ENCODE data around the gene HLCS.

Gene HLCS

DNA sequence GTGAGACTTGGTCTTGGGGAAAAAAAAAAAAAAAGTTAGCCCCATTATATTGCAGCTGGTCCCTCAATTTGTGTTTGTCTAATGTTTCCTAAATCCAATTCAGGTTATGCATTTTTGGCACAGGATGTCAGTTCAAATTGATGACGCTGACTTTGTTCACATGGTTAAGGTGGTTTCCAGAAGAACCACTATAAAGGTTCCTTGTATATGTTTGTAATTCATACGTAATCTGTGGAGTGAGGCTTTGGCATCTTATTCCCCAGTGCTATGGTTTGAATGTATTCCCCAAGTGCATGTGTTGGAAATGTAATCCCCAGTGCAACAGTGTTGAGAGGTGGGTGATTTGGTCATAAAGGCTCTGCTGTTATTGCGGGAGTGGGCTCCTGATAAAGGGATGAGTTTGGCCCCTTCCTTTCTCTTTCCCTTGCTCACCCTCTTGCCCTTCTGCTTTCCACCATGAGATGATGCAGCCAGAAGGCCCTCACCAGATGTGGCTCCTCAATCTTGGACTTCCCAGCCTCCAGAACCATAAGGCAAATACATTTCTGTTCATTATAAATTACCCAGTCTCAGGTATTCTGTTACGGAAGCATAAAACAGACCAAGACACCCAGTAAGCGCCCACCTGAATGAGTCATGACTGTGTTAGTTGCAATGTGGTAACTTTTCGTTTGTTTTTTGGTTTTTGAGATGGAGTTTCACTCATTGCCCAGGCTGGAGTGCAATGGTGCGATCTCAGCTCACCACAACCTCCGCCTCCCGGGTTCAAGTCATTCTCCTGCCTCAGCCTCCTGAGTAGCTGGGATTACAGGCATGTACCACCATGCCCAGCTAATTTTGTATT, 19.5 kb upstream of the HLCS start:
- no peak for DNase-seq (ENCODE audit: extremely low read depth in 1 of 2, low read depth in 1 of 2)

- no peak for DNase-seq (ENCODE audit: extremely low read depth in 1 of 2, low read depth in 1 of 2)
Measured at GRCh38 chr21:36981977-36982700, 15.7 kb upstream of the HLCS start.

DNA sequence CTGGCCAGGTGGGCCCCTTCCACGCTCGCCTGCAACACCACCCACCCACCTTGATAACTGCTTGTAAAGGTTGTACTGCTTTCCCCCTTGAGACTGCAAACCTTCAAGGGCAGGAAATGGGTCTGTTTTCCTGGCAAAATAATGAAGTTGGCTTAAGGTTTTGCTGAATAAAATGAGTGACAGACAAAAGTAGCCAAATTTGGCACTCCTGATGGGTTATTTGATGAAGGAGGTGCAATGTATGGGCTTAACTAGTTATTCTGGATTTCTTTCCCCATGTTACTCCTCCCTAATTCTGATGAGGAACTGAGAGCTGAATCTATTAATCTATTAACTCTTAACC, 14.6 kb upstream of the HLCS start:
- DNase-seq (ENCODE audit: extremely low read depth in 1 of 2, low read depth in 1 of 2) = no peak

DNA sequence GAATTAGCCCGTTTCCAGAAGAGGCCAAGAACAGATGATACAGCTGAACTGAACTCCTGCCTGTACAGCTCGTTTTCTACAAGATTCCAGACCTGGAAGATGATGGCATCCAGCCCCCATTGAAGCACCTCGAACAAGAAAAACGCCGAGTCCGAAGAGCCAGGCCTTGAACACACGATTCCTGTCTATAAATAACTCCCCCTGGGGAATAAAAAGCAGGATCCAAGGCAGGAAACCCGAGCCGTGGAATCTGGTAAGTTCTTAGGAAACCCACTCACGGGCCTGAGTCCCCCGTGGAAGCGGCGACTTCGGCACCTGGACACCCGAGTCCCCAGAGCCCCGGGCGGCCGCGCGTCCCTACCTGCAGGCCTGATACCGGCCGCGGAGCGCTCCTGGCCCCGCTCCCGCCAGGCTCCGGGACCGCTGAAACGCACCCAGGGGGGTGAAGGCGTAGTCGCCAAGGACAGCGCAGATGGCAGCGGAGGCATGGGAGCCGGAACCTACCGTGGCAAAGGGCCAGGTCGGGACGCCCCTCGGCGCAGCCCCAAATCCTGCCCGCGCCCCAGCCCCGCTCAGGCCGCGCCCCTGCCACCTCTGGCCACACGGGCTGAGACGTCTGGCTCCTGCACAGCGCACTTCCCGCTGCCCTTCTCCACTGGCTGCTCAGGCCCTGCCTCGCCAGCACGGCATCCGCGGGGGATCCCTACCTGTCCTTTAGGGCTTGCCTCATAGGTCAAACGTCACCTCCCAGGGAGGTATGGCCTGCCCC, 14.0 kb upstream of the HLCS start:
- no peak for DNase-seq (ENCODE audit: extremely low read depth in 1 of 2, low read depth in 1 of 2)

GRCh38 chr21:36976882-36977651, 10.6 kb upstream of the HLCS start:
- no peak for DNase-seq (ENCODE audit: extremely low read depth in 1 of 2, low read depth in 1 of 2)

GRCh38 chr21:36976228-36976861, 9.9 kb upstream of the HLCS start:
- DNase-seq (ENCODE audit: extremely low read depth in 1 of 2, low read depth in 1 of 2) = no peak

DNA sequence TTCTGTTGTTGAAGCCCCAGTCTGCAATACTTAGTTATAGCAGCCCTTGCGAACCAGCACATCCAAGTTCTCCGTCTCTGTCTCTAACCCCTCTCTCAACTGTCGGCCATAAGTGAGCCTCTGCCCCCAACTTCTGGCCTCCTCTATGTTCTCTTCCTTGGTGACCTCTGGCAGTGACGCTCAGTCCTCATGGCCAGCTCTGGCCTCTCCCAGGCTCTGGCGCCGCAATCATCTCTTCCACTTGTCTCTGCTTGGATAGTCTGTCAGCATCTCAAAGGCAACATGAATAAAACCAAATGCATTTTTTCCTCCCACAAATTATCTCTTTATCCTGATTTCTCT, 8.4 kb upstream of the HLCS start:
- no peak for DNase-seq (ENCODE audit: extremely low read depth in 1 of 2, low read depth in 1 of 2)

DNA sequence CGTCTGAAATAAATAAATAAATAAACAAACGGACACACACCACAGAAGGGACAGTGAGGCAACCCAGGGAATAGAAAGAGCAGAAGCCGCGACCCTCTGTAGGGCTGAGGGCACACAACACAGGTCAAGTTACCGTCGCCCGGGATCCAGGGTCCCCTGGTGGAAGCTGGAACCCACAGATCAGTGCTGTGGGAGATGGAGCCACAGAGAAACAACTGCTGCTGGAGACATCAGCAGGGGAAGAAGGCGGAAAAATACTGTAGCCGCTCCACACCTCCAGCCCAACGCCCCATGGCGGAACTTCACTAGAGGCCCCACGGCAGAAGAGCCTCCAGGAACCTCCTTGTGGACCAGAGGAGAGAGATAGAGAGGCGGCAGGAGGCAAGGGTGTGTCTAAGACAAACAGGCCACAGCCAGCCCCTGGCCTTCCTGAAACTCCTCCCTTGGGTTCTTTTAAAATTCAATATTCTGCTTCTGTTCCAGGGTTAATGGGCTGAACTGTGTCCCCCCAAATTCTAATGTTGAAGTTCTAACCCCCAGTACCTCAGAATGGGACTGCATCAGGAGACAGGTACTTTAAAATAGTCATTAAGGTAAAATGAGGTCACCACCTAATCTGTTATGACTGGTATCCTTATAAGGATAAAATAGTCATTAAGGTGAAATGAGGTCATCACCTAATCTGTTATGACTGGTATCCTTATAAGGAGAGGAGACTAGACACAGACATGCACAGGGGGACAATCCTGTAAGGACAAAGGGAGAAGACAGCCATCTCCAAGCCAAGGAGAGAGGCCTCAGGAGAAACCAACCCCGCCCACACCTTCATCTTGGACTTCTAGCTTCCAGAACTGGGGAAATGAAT, 7.7 kb upstream of the HLCS start:
- DNase-seq (ENCODE audit: extremely low read depth in 1 of 2, low read depth in 1 of 2) = no peak

DNA sequence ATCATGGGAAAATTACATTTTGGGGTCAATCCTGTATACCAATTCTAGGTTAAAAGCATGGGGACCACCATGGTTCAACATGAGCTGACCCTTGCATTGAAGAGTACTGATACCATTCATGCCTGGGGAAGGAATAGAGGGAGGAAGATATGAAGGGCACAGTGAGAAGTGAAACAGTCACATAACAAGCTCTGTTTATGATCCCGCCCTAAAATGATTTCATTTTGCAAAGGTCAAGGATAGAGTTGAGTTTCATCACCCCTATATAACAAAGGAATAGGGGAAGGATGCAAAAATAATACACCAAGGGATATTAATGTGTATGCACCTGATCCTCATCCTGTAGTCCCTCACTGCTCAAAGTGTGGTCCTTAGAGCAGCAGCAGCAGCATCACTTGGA, 2.5 kb upstream of the HLCS start:
- DNase-seq (ENCODE audit: extremely low read depth in 1 of 2, low read depth in 1 of 2) = no peak

- DNase-seq (ENCODE audit: extremely low read depth in 1 of 2, low read depth in 1 of 2) = no peak
Measured at GRCh38 chr21:36968414-36968813, 1.9 kb upstream of the HLCS start.

GRCh38 chr21:36966821-36967768, 626 bp upstream of the HLCS start:
- DNase-seq (ENCODE audit: extremely low read depth in 1 of 2, low read depth in 1 of 2) = no peak

DNA sequence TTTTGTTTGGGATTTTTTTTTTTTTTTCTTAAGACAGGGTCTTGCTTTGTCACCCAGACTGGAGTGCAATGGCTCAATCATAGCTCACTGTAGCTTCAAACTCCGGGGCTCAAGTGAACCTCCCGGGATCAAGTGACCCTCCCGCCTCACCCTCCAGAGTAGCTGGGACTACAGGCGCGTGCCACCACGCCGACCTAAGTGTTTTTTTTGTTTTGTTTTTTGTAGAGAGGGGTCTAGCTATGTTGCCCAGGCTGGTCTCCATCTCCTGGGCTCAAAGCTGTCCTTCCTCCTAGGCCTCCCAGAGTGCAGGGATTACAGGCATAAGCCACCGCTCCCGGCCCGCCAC, 776 bp downstream of the HLCS start:
- DNase-seq (ENCODE audit: extremely low read depth in 1 of 2, low read depth in 1 of 2) = no peak

GRCh38 chr21:36964827-36965719, 1.4 kb downstream of the HLCS start:
- no peak for DNase-seq (ENCODE audit: extremely low read depth in 1 of 2, low read depth in 1 of 2)

DNA sequence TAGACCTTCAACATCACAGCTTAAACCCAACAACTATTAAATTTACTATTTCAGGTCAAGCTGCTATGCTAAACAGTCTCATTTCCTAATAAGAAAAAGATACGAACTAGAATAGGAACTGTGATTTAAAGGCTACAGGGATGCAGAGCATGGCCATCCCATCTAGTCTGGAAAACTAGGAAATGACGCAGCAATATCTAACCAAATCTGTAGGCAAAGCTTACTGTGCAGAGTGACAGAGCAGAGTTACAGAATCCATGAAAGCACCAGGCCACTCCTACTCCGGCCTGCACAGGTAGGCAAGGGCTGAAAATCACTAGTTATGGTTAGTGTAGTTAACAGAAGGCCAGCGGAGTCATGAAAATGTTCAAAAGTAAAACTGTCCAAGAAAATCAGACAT, 2.1 kb downstream of the HLCS start:
- no peak for DNase-seq (ENCODE audit: extremely low read depth in 1 of 2, low read depth in 1 of 2)

DNA sequence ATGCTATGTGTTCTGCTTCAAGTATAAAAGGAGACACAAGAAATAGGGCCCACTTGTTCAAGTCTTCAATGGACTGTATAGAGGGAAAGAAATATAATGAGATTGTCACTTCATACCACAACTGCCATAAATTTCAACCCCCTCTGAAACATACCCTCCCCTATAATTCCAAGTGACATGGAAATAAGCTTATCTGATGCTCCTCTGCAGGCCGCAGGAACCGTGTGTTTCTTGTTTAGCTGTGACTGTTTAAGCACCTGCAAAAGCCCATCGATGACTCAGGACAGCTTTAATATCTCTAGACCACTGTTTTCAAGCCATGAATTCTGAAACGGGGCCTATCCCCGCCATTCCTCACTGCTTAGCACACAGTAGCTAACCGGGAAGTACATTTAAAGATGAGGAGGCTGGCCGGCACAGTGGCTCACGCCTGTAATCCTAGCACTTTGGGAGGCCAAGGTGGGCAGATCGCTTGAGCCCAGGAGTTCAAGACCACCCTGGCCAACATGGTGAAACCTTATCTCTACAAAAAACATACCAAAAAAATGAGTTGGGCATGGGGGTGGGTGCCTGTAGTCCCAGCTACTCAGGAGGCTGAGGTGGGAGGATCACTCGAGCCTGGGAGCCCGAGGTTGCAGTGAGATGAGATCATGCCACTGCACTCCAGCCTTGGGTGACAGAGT, 4.2 kb downstream of the HLCS start:
- DNase-seq (ENCODE audit: extremely low read depth in 1 of 2, low read depth in 1 of 2) = no peak

DNA sequence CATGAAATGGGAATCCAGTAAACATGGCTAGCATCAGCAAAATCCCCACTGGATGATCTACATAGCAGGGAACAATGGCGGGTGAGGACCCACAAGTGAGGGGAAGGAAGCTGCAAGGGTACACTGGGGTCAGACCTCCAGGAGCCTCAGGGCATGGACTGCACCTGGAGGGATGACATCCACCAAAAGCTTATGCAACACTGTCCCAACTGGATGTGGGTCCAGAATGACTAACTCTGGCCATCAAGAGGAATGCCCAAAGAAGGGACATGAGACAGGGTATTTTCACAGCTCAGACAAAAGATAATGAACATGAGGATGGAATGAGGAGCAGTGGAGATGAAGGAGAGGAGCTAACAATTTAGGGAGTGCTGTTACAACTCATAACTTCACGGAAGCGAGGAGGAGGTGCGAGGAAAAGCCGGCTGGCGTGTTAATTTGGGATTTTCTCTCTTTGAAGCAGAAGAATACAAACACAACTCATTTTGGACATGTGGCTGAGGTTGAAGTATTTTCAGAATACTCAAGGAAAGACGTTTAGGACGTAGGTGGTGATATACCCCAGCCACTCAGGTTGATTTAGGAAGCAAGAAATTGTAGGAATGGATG, 5.7 kb downstream of the HLCS start:
- DNase-seq (ENCODE audit: extremely low read depth in 1 of 2, low read depth in 1 of 2) = no peak
